Vagina (tissue), 2 donors: ENCODE data around the gene SLC9A7.

Experiments used
- CTCF ChIP-seq, 3 experiments: fragments of 450-650 bp in 2 of 3; fragments of 200-600 bp in 1 of 3; sonication (generic) in 1 of 3; IDR thresholded peaks; one replicate each; pipeline ENCODE4 v1.5.1; 2017 to 2019; ENCODE audit warnings: antibody characterized with exemption in 3 of 3, mild to moderate bottlenecking in 2 of 3, moderate library complexity in 2 of 3
- POLR2A ChIP-seq, 2 donors: fragments of 450-650 bp; IDR thresholded peaks; one replicate each; pipeline ENCODE4 v1.6.1; 2017; ENCODE audit warnings: antibody characterized with exemption in 2 of 2, mild to moderate bottlenecking in 2 of 2, moderate library complexity in 2 of 2
- POLR2AphosphoS5 ChIP-seq, 2 donors: sonication (generic); formaldehyde crosslinking; IDR thresholded peaks; one replicate each; pipeline ENCODE4 v1.9.0; 2017; ENCODE audit warnings: antibody characterized with exemption in 2 of 2, mild to moderate bottlenecking in 2 of 2, low read depth in 1 of 2; ENCODE audit not compliant: insufficient read depth in 1 of 2

- TF ChIP-seq CTCF (IDR thresholded peaks at IDR 0.05) (no peak), POLR2A (IDR thresholded peaks at IDR 0.05) (no peak), POLR2AphosphoS5 (IDR thresholded peaks at IDR 0.05; ENCODE audit: insufficient read depth in 1 of 2, low read depth in 1 of 2) (no peak)
Observed at GRCh38 chrX:46567388-46567787, 191.5 kb downstream of the SLC9A7 start.
